Measurements from ENCODE around the gene DNHD1. TPM values are rescaled to one million over a fixed set of nuclear protein-coding genes. Genes with fewer than 3 reads are reported as not detected.
A peak's percentile ranks its signal among the peaks of the same experiment; 100 is the strongest.
"Not testable (repeated sequence)": the region's sequence is repeated elsewhere in the genome, so short reads cannot be mapped to it uniquely, and the experiment has no call there.

The DNHD1 gene
- polyA plus RNA-seq, 3 donors, result 5.8 to 6.3 (median 6.2) TPM

DNA sequence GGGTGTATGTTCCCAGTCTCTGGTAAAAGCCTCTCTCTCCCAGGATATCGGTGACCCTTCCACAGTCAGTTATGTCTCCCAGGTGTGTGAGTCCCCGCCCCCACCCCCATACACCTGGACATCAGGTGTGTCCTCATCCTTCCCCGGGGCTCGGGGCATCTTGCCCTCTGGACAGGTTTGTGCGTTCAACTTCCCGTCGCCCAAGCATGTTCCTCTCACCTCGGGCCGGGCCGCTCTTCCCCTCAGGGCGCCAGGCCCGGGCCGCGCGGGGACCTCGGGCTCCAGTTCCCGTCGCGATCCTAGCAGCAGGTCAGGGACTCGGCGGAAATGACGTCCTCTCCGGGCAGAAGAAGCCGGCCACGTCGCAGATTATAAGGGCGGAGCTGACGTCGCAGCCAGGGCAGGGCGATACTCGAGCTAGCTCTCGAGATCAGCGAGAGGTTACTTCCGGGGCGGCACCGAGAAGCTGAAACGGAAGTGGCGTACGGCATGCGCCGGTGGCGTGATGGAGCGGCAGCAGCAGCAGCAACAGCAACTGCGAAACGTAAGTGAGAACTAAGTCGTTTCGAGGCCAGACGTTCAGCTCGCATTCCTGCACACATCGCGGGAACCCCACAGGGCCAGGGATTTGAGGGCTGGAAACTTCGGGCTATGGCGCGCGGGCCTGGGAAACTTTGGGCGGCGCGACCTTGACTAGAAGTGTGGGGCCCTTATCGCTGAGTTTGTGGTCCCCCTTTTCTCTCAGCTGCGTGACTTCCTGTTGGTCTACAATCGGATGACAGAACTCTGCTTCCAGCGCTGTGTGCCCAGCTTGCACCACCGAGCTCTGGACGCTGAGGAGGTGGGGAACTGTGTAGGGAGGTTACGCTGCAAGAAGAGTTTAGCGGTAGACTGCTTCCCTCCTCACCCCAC lies 15.8 kb upstream of the DNHD1 start, which contains the start of the genes ARFIP2 and TIMM10B:
ARFIP2 (minus strand) TSS at position 320 of the 912 bp plus-strand sequence. CDS start 910 bp downstream, outside the sequence.
TIMM10B (plus strand) TSS at position 490 of the 912 bp plus-strand sequence; CDS start at position 506, 16 bp downstream.
- peak; percentile 92 to 97 (median 96) for DNase-seq (ENCODE audit: low read depth in 3 of 3, low spot score in 2 of 3)

DNA sequence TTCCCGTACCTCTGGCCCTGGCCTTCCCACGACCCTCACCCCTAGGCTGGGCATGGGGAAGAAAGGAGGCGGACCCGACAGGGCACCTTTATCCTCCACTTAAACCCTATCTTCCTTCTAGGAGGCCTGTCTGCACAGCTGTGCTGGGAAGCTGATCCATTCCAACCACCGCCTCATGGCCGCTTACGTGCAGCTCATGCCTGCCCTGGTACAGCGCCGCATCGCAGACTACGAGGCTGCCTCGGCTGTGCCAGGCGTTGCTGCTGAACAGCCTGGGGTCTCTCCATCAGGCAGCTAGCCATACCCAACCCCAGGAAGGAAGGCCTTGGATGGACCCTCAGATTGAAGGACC lies 15.2 kb upstream of the DNHD1 start:
- DNase-seq (ENCODE audit: low read depth in 3 of 3, low spot score in 2 of 3), result no peak

GRCh38 chr11:6482441-6482840 lies 14.6 kb upstream of the DNHD1 start:
- no peak for DNase-seq (ENCODE audit: low read depth in 3 of 3, low spot score in 2 of 3)

DNA sequence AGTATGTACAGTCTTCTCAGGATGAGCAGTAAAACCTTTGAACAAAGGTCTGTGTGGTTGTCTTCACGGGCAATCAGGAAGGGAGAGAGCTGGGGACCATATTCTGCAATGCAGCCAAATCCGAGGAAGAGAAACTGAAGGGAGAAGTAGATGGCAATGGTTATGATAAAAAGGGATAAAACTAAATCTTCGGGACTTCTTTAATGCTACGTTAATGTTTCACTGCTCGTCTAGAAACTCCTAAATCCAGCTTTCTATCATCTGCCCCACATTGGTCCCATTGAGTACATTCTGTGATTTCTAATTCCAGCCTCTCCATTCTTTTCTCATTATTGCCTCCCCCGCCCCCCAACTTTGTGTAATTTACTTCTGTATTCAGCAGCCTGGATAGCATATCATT lies 14.1 kb upstream of the DNHD1 start:
- DNase-seq (ENCODE audit: low read depth in 3 of 3, low spot score in 2 of 3), result no peak

DNA sequence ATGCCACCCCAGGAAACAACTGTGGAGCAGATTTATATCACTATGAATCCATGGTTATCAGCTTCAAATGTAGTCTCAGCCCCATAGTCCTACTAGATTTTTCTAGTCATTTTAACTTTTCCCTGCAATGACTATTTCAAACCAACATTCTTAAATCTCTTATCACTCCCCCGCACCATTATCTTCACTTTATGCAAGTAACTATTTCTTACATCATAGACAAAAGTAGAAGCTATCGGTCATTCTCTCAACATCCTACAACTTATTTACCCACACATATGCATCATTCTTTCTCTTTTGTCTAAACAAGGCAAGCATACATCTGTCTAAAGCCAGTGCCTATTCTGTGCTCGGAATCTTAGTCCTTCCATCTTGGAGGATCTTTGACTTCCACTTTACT lies 11.4 kb upstream of the DNHD1 start:
- DNase-seq (ENCODE audit: low read depth in 3 of 3, low spot score in 2 of 3), result no peak

DNA sequence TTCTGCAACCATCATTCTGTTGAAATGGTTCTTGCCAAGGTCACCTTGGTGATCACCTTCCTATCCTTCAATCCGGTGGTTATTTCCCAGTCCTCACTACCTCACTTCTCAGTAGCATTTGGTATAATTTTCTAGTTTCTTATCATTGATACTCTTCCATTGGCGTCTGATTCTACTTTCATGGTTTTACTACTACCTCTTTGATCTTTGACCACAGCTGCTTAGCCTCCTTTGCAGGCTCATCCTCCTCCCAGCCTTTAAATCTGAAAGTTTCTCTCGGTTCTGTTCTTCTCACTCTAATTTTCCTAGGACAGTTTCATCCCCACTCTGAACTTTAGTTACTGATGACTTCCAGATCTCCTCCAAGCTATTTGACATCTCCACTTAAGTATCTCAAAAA lies 10.8 kb upstream of the DNHD1 start:
- no peak for DNase-seq (ENCODE audit: low read depth in 3 of 3, low spot score in 2 of 3)

DNA sequence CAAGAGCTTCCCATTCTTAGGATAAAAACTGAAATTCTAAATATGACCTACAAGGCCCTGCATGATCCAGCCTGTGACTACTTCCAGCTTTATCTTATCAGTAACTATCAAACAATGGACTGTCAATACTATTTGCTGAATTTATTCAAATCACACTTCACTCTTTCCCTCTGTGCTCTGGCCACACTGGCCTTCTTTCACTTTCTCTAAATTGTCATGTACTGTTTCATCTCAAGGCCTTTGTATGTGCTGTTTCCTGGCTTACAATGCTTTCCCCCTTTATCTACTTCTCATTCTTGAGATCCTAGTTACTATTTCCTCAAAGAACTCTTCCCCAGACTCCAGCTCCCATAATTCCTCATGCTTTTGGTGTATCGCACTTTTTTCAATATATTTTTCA lies 10.1 kb upstream of the DNHD1 start:
- no peak for DNase-seq (ENCODE audit: low read depth in 3 of 3, low spot score in 2 of 3)

DNA sequence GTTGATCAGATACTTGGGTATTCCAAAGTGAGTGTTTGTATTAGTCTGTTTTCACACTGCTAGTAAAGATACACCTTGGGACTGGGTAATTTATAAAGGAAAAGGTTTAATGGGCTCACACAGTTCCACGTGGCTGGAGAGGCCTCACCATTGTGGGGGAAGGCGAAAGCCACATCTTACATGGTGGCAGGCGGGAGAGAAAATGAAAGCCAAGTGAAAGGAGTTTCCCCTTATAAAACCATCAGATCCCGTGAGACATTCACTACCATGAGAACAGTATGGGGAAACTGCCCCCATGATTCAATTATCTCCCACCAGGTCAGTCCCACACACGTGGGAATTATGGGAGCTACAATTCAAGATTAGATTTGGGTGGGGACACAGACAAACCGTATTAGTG lies 8.7 kb upstream of the DNHD1 start:
- DNase-seq (ENCODE audit: low read depth in 3 of 3, low spot score in 2 of 3), result no peak

GRCh38 chr11:6488821-6489220 lies 8.3 kb upstream of the DNHD1 start:
- no peak for DNase-seq (ENCODE audit: low read depth in 3 of 3, low spot score in 2 of 3)

DNA sequence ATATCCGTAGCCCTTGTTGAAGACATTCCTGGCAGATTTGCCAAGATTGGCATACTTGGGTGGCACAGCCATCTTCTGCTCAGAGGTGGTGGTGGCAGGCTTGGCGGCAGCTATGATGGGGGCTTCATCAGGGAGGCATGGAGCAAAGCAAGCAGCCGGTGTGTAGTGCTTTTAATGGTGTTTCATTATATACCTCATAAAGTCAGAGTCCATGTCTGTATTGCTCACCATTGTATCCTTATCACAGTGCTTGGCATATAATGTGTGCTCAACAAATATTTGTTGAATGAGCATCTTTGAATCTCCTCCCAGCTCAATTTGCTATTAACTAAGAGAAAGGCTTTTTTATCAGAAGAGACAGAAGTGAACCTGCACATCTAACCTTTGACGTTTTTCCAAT lies 7.8 kb upstream of the DNHD1 start:
- no peak for DNase-seq (ENCODE audit: low read depth in 3 of 3, low spot score in 2 of 3)

DNA sequence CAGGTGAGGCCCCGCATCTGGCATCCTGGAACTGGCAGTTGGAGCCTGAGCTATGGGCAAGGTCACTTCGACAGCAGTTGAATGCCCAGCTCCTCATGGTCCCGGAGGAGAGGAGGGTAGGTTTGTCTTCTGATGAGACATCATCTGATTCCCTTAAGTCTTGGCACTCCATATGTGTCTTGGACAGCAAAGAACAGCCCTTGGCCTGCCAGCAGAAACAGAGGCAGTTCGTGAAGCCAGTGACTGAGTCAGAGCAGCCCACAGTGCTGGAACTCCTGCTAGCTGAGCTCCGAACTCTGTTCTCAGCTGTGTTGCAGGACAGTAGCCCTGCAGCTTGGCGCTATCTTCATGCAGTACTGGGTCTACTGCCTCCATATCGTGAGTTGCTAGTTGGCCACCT lies 1.0 kb downstream of the DNHD1 start:
- DNase-seq (ENCODE audit: low read depth in 3 of 3, low spot score in 2 of 3), result no peak

DNA sequence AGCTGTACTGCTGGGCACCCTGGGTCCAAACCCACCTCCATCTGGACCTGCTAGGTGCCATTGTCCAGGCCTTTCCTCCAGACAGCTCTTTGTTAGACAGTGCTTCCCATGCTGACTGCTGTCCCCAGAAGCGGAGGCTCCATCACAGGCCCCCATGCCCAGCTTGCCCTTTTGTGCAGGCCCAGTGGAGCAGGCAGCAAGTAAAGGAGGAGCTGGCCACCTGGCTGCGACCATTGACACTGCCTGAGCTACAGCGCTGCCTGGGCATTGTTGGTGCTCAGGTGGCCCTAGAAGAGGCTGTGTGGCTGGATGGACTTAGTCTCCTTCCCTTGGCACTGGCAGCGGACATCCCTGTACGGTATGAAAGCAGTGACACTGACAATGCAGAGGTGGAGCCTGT lies 1.5 kb downstream of the DNHD1 start:
- DNase-seq (ENCODE audit: low read depth in 3 of 3, low spot score in 2 of 3), result no peak

DNA sequence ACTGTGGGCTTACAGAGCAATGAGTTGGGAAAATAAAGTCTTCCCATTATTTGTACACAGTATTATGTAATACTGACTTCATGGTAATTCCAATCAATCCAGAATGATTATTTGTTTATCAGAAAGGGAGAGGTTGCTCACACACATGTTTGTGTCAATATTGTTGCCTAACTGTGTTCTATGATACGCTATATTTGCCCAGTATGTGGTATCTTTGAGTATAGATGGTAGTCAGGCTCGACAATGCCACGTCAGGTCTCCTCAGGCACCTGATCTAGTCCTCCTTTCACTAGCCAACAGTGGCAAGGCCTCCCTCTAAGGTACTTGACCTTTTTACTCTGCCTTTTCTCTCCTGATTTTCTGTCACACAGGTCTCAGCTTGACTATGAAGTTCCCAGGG lies 5.3 kb downstream of the DNHD1 start:
- no peak for DNase-seq (ENCODE audit: low read depth in 3 of 3, low spot score in 2 of 3)

GRCh38 chr11:6504166-6504565 lies 7.1 kb downstream of the DNHD1 start:
- no peak for DNase-seq (ENCODE audit: low read depth in 3 of 3, low spot score in 2 of 3)

DNA sequence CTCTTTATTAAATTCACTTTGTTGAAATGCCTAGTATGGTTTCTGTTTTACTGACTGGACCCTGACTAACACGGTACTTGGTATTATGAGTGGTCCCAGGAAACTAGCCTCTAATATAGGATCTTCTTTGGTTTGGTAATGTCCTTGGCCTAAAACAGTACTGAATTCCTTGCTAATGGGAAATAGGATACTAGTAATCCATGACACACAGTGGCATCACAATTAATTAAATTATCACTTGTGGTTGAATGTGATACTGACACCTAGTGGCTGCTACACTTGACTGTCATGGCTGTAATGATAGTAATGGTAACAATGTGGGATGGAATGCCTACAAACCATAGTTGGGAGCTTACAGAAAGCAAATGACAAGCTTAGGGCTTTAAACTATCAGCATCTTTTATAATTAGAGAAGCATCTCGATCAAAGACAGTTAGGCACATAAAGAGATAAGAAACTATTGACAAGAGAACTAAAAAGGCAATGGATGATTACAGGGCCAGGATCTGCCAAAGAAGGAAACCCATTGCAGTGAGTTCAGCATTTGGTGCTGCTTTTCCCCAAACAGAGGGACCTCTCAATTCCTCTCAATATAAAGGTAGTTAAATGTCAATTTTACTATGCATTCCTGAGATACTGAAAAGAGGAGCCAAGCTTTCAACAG lies 8.6 kb downstream of the DNHD1 start:
- peak in 2 of 3 donors; percentile 26 to 29 for DNase-seq (ENCODE audit: low read depth in 3 of 3, low spot score in 2 of 3)

GRCh38 chr11:6516865-6517264 lies 19.8 kb downstream of the DNHD1 start:
- no peak for DNase-seq (ENCODE audit: low read depth in 3 of 3, low spot score in 2 of 3)

DNA sequence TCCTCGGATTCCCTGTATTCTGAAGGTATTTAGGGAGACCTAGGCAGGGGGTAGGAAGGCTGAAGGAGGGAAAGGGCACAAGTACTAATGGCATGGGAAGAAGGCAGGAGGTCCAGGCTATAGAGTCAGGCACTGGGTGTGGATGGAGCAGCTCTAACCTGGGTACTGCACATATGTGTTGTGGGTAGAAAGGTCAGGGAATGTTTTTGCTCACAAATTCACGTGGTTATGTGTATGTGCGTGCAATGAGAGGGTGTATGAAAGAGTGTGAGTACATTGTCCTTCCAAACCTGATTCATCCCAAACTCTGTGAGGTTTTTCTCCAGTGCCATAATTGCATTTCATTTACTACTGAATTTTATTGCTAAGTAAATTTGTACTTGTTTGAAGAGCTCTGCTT lies 23.2 kb downstream of the DNHD1 start:
- DNase-seq (ENCODE audit: low read depth in 3 of 3, low spot score in 2 of 3), result no peak

DNA sequence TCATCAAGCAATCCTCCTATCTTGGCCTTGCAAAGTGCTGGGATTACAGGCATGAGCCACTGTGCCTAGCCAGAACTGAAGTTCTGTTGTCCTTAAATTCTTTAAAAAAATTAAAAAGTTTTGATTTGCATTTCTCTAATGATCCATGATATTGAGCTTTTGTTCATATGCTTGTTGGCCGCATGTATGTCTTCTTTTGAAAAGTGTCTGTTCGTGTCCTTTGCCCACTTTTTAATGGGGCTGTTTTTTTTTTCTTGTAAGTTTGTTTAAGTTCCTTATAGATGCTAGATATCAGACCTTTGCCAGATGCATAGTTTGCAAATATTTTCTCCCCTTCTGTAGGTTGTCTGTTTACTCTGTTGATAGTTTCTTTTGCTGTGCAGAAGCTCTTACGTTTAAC lies 24.9 kb downstream of the DNHD1 start:
- DNase-seq (ENCODE audit: low read depth in 3 of 3, low spot score in 2 of 3), result not testable (repeated sequence)

DNA sequence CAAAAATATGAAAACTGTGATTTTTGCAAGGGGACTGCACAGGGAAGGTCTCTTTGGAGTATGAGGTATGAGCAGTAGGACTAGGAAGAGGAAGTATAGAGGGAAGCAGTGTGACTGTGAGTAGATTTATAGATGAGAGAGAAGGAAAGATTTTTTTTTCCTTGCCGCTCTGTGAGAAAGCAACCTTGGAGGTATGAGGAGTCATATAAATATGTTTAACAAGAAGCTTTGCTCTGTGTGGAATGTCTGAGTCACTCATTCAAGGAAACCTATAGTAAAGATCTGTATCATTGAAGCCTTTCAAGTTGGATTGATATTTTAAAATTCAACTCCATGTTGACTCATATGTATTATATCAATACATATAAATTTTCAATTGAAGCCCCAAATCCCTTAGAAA lies 26.2 kb downstream of the DNHD1 start:
- DNase-seq (ENCODE audit: low read depth in 3 of 3, low spot score in 2 of 3), result no peak

DNA sequence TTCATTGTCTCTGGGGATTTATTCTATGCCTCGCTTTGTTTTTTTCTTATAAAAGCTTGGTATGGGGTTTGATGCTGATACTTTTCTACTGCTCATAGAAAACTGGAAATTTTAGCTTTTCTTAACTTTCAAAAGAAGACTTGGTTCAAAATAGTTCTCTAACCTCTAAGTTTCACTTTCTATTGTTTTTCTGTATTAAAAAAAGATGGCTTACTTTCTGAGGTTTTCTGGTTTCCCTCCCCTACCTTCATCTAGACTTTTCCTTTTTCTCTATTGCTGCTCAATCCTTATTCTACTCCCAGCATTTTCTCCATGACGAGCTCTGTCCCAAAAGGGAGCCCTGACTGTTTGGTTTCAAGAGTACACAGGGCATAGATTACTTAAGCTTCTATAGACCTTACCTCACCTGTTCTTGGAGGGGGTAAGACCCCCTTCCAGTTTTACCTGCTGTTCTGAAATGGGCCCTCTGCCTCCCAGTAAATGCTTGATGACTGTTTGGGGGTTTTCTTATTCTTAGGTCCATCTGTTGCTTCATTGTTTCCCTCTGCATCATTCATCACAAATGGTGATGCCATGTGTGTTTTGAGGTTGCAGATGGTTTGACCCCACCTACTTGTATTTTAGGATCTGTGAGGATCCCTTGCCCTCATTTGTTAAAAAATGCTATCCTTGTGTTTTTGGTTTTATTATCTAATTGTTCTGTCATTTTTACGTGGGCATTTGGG lies 29.5 kb downstream of the DNHD1 start:
- DNase-seq (ENCODE audit: low read depth in 3 of 3, low spot score in 2 of 3), result no peak

DNA sequence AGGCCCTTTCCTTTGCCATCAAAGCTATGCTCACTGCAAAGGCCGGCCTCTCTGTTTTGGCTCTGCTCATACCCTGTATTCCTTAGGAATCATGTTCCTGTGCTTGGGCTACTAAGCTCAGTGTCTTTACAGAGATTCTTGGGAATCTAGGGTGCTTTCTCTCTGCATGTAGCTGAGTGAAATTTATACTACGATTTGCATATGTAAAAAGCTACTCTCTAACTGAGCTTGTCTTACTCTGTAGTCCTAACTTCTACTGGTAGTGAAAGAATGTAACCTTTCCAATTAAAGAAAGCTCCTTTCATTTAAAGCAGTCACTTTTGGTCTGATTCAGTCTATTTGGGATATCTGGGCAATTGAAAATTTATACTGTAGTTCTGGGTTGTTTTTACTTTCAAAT lies 32.2 kb downstream of the DNHD1 start:
- no peak for DNase-seq (ENCODE audit: low read depth in 3 of 3, low spot score in 2 of 3)

Measured in right renal cortex interstitium (tissue), 3 donors.